Stimulated activated CD8-positive, alpha-beta memory T cell treated with anti-CD3 and anti-CD28 coated beads, Interleukin-7, amount 100 ng/mL, for 1 hour (primary cell): ENCODE data around the gene HLF.
A peak's percentile ranks its signal among the peaks of the same experiment; 100 is the strongest.

Experiments
- DNase-seq, 2 donors: peaks; one replicate each; pipeline ENCODE4 v3.0.0-alpha.2; 2020; ENCODE audit warnings: low read depth in 2 of 2

The HLF gene, protein sequence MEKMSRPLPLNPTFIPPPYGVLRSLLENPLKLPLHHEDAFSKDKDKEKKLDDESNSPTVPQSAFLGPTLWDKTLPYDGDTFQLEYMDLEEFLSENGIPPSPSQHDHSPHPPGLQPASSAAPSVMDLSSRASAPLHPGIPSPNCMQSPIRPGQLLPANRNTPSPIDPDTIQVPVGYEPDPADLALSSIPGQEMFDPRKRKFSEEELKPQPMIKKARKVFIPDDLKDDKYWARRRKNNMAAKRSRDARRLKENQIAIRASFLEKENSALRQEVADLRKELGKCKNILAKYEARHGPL

DNA sequence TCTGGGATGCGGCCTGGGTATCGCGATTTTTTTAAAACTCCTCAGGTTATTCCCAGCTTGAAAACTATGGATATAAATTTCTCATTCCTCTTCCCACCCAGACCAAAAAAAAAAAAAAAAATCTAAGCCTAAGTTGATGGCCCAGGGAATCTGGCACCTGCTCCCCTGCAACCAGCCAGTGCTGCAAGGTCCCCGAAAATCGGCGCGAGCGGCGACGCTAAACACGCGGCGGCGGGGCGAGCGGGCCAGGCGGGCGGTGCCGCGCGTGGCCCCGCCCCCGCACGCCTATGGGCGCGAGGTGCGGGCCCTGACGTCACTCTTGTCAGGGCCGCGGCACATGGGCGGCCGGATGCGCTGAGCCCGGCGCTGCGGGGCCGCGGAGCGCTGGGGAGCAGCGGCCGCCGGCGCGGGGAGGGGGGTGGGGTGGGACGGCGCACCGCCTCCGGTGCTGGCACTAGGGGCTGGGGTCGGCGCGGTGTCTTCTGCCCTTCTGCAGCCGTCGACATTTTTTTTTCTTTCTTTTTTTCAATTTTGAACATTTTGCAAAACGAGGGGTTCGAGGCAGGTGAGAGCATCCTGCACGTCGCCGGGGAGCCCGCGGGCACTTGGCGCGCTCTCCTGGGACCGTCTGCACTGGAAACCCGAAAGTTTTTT, at the start of gene HLF:
Gene HLF, plus strand, starts transcription at position 316 of the 654 bp plus-strand sequence. CDS start 525 bp downstream, outside the sequence.
- DNase-seq: peak; percentile 35 to 41

DNA sequence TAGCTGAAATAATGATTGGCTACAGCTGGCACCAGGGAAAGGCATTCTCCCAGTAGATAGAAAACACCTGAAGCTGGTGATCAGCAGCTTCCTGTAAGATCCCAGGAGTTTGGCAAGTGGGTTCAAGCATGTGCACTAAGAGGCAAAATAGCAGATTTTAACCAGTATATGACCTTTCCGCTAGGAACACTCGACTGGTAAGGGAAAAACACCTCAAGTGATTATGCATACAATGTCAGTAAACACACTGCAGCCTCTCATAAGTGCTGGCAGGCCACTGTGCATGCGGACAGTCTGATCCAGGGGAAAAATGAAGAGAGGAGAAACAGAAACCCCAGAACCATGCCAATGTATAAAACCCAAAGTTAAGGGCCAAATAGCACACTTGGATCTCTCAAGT, 49.0 kb upstream of the HLF start:
- no peak for DNase-seq

DNA sequence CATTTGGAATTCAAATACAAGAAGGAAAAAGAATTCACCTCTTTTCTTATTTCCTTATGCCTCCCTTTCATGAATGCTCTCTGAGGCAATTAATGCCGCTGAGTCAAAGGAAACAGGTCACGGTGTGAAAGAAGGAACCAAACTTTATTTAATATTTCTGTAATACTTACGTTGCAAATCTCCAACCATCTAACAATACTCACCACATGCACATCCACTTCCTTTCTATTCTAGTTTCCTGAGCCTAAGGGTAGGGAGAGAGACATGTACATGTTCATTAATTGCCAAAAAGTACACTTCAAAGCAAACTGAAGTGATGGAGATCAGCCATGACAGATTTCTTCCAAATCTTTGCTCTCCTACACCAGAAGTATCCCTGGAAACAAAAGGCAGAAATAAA, 47.9 kb upstream of the HLF start:
- no peak for DNase-seq

DNA sequence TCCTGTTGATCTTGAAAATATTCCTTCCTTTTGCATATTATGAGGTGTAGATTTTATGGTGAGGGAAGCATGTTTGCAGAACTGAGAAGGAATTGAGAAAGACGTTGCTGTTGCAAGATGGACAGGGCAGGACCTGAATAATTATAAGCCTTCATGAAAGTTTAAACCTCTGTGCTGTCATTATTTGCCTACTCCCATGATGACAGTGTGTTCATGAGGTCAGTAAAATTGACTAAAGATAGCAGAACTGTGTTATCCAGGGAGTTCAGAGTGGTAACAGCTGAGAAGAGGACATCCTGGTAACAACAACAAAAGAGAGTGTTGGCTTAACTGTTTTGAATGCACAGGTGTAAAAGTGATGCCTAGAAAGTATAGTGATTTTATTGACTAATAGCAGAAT, 45.3 kb upstream of the HLF start:
- no peak for DNase-seq

DNA sequence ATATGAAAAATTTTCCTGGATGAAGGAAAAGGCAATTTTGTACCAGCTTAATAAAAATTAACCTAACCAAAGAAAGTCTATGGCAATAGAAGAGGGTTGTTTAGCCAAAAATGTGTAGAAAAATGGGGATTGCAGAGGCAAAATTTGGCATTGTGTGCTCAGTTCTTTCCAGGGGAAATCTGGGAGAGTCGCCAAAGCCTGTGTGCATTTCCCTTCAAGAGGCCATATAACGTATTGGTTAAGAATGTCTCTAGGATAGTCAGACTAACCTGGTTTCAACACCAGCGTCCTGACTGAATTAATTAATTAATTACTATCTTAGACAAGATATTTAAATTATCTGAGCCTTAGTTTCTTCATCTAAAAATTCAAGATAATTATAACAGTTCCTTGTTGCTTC, 44.8 kb upstream of the HLF start:
- DNase-seq: no peak

DNA sequence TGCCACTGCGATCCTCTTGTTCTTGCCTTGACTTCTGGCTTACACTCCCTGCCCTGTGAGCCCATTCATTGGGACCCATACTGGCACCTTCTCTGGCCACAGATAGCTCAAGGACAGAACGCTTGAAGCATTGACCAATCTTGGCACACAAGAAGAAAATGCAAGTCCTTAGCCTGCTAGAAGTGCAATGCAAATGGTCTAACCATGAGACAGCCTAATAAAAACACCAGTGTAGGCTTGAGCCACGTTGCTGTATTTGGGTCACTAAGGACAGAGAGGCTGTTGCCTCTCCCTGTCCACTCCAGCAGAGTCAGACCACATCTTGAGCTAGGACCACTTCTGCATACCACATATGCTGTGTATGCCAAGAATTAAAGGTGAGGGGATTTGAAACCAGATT, 41.2 kb upstream of the HLF start:
- no peak for DNase-seq

DNA sequence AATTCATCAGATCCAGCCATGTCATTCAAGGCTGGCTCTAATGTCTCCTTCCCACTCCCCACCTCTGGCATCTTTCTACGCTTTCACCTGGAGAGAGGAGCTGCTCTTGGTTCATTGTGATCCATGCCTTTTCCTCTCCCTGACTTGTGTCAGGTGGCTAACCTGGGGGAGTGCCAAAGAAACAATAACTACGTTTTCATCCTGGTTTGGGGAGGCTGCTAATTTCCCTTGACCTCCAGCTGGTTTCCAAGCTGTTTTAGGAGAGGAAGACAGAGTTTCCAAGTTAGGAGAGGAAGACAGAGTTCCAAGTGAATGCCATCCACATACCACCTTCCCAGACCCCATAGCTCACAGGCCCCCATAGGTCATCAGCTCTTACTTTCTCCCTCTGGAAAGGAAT, 40.0 kb upstream of the HLF start:
- DNase-seq: no peak

DNA sequence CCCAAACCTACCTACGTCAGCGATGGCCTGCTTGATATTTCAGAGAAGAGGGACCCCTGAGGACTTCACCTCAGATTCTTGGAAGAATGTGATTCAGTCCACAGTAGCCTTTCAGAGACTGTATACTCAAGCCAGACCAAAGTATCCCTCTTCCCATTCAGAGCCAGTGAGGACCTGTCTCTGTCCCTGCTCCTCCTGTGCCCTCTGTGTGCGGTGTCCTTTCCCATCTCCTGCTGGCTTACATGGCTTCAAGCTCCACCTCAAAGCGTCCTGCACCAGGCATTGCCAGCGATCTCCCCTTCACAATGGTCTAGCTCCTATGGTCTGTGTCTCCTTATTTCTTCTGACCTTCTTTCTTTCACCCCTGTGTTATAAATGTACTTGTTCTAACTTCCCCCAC, 39.5 kb upstream of the HLF start:
- no peak for DNase-seq

DNA sequence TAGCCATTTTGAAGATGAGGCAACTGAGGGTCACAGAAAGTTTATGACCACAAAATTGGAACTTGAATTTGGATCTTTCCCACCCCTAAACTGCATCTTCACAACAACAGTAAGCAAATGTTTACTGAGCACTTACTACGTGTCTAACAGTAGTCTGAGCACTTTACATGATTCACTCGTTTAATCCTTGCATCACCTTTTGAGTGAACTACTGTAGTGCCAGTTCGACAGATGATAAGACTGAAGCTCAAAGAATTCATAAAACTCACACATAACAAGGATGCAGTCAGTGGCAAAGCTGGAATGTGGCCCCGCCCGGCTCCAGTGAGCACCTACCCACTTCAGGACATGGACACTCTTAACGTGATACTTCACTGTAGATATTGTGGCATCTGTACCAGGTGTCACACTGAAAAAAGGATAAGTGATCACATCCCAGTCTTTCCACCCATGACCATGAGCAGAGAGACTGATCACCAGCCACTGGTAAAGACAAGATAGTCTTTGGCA, 36.0 kb upstream of the HLF start:
- DNase-seq: no peak

DNA sequence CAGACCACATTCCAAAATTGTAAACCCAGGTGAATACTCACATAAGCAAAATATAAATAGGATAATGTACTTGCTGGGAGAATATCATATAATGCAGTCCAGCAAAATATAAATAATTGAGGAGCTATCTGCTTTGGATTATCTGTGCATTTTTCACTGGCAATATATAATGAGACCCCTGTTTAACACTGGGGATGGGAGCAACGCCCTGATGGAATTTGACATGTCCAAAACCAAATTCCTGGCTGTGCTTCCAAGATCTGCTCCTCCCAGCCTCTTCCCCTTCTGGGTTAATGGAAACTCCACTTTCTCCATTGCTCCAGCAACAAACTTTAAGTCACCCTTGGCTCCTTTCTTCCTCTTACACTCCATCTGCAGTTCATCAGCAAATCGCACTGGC, 35.5 kb upstream of the HLF start:
- no peak for DNase-seq

DNA sequence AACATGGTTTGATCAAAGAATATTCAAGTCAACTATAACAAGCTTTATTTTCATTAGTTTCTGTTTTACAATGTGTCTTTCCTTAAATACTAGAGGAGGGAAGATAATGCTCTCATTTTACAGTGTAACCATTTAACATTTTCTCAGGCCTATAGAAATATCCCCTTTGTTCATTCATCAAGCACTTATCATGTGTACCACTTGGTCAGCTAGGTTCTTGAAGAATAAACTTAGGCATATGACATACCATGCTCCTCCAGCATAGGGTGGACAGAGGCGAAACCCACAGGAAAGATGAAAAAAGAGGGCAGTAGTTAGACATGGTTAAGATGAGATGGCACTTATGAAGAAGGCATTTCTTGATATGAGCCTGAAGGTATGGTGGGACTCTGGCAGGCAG, 34.0 kb upstream of the HLF start:
- DNase-seq: no peak

DNA sequence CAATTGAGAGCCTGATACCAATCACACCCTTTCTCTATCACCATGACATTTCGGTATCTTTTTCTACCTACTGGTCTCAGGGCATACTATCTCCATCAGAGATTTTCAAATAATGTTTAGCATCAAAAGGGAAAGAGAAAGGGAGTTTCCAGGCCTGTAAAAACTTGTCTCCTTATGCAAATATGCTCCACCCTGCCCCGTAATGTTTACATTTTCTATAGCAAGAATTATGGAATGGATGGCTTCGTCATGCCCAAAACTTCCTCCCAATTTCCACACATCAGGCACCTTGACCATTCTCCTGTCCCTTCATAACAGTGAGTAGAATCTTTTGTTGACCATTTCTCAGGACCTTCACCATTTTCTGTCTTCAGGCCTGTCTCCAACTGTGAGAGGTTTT, 30.9 kb upstream of the HLF start:
- DNase-seq: no peak

DNA sequence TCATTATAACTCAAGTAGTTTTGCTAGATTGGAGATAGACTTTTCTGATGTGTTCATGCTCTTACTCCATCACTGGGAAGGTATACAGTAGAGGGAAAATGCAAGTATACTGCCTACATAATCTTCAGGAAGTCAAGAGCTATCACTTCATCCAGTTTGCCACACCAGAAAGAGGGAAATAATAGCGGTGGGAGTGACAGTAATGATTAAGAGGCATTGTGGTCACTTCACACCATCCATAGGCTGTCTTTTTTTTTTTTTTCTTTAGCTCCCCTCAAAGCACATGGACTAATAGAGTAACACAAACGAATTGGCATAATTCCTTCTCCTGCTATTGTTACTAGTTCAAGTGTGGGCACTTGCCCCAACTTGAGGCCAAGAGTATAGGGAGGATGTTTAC, 28.4 kb upstream of the HLF start:
- DNase-seq: no peak

DNA sequence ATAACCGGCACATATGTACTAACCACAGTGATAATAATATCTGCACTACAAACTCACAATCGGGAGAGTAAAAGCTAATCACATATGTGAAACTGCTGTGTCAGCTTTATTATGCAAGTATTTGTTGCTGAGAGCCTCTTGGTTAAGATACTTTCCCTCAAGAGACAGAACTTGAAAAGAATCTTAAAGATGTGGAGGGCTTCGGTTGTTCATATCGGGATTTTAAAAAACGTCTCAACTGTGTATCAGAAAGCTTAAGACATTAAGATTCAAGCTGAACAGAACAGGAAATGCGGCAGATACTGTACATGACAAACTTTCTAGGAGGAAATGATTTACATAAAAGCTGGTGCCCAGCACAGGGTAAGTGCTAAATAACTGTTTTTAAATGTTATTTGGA, 27.5 kb upstream of the HLF start:
- no peak for DNase-seq

DNA sequence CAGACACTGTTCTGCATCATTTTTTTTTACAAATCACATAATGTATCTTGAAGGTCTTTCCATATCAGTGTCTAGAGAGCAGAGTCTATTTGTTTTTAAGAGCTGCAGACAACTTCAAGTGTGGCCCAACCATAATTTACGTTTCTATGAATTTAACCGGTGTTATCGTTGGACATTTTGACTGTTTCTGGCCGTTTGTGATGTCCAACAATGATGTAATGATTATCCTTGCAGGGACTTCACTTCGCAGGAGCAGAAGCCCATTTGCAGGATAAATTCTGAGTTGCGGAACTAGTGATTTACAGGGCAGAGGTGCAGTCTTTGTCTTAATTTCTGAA, 26.9 kb upstream of the HLF start:
- DNase-seq: no peak

DNA sequence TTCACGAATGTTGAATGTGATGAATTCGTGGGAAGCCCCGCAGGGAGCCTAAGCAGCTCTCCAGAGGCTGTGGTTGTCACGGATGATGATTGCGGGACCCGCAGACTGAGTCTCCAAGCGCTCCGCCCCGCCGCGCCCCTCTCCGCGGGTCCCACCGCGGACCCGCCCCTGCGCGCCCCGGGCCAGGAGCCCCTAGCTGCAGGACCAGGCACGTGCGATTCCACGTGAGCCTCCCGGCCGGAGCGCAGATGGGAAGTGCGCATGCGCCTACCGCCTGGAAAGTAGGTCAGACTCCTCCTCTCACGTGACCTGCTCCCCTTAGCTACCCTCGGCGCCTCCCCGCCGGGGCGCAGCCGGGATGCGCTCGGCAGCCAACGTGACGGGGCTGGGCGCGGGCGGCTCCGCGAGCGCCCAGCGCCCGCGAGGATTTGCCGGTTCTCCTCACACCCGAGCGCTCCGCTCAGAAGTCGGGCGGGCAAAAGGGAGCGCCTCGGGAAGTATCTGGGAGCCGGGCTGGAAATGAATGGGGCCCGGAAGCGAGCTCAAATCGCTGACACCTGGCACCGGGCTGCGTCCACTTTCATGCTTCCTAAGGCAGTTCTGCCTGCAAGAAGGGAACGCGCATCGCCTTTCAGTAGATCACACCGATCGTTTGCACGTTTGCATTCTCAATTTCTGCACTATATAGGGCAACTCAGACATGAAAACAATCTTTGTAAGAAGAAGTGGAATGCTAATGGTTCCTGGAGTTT, 26.4 kb upstream of the HLF start:
- peak; percentile 70 to 72 for DNase-seq

DNA sequence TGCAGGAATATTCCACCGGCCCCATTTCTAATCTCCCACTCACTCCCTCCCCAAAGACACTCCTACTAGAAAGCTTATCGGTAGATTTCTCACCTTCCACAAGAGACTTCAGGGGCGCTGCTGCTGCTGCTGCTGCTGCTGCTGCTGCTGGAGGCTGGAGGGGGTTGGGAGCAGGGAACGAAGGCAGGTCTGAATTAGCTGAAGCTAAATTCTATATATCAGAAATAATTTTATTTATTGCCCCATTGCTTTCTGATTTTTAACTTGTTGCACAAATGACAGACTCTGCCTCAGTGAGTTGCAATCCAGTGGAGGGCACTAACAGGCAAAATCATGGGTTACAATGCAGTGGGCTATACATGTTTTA, 25.8 kb upstream of the HLF start:
- no peak for DNase-seq

DNA sequence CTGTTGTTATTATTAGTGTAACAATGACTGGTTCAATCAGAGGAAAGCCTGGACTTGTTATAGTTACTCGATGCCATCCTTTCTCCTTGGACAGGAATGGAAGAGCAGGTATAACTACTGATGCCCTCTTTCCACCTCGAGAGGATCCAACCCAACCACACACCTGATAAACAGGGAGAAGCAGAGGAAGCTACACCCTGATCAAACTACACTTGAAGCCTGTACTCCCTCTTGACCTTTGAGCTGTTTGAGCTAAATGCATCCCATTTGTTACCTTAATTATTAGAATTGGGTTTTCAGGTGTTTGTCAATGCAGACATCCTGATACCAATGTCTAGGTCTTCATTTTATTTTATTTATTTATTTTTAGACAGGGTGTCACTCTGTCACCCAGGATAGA, 23.7 kb upstream of the HLF start:
- no peak for DNase-seq

DNA sequence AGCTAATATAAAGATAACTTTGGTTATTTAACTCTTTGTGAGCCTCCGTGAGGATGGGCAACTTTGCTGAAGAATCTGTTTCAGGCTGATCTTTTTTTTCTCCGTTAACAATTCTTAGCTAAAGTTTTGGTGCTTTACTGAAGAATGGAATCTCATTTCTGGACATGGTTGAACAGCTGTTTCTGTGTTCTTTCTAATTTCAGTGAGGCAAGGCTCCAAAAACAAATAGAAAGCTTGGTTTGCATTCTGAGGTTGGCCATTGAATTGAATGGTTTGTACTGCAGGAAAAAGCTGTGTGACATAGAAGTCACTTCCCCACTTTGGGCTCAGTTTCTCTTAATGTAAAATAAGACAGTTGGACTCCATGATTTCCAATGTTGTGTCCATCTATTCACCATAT, 22.3 kb upstream of the HLF start:
- DNase-seq: no peak

DNA sequence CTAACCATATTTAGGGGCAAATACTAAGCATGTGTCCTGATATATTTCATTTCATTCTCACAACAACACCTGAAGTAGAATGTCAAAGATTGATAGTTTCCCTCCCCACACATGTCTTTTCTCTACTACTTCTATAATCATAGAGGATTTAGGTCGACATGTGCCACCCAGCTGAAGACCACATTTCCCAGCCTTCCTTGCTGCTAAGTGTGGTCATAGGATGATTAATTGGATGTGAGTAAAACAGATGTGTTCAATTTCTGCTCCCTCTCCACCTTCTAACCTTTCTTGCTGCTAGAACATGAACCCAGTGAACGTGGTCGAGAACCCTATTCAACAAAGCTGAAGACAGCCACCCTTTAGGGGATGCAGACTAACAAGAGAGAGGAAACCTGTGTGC, 18.8 kb upstream of the HLF start:
- no peak for DNase-seq

DNA sequence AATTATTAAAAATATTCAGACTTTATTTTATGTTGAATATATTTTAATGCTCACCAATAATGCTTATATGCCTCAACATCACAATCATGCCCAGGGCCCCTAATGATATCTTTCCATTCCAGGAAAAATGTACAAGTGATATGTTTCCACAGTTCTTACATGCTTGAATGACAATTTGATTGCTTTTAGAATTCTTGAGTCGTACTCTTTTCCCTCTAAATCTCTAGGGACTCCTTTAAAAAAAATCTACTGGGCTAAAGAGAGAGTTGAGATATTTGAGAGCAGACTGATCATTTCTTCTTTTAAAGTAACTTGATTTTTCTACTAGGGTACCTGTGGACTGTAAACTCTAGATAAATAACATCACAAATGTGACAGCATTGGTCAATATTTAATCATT, 18.2 kb upstream of the HLF start:
- no peak for DNase-seq

DNA sequence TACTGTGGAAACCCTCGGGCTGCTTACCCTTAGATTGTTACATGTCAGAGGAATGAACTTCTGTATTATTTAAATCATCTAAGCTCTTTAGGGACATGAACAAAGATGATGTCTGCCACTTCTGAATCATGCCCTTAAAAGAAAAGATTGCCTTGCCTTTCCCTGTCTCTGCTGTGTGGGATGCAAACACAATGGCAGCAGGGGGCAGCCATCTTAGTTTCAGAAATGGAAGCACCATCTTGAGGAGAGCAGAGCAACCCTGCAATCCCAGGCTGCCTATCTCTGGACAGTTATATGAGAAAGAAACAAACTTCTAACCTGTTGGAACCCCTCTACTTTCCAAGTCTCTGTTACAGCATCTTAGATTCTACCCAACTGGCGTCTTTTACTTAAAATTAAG, 16.7 kb upstream of the HLF start:
- DNase-seq: no peak

DNA sequence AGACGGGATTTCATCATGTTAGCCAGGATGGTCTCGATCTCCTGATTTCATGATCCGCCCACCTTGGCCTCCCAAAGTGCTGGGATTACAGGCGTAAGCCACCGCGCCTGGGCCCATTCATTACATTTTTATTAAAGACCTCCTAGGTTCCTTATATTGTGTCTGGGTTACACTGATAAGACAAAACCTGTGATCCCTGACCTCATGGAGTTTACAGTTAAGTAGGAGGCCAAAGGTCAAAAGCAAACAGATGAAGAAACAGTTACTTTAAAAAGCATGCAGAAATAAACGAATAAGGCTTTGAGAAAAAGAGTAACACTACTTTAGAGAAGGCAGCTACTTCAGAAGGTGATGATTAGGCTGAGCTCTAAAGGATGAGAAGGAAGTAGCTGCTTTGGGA, 14.9 kb upstream of the HLF start:
- no peak for DNase-seq
